Type B pancreatic cell (in vitro differentiated cells): Measurements from ENCODE around the gene IKZF3. TPM values are rescaled to one million over a fixed set of nuclear protein-coding genes. Genes with fewer than 3 reads are reported as not detected.

Experiments
- DNase-seq: peaks from one replicate; pipeline ENCODE4 v3.0.0; 2021; ENCODE audit warnings: mixed read lengths; ENCODE audit not compliant: unreplicated experiment; ENCODE audit errors: extremely low spot score
- H3K27ac Mint-ChIP-seq: 2 replicates; pipeline ENCODE4 v1.8.0; 2021; ENCODE audit warnings: mild to moderate bottlenecking, mixed read lengths
- H3K27me3 Mint-ChIP-seq: 2 replicates; pipeline ENCODE4 v1.8.0; 2021; ENCODE audit warnings: mixed read lengths
- H3K36me3 Mint-ChIP-seq: 2 replicates; pipeline ENCODE4 v1.8.0; 2021; ENCODE audit warnings: mixed read lengths
- H3K4me1 Mint-ChIP-seq: one replicate; pipeline ENCODE4 v1.8.0; 2021; ENCODE audit warnings: mixed read lengths; ENCODE audit not compliant: unreplicated experiment
- H3K4me3 Mint-ChIP-seq: 2 replicates; pipeline ENCODE4 v1.8.0; 2021; ENCODE audit warnings: mild to moderate bottlenecking, mixed read lengths
- H3K9me3 Mint-ChIP-seq: 2 replicates; pipeline ENCODE4 v1.8.0; 2021; ENCODE audit warnings: mixed read lengths
- CTCF ChIP-seq: fragments of 200-600 bp; sonication (generic); conservative IDR thresholded peaks from 2 replicates; pipeline ENCODE4 v1.5.0; 2021; ENCODE audit warnings: antibody characterized with exemption, mild to moderate bottlenecking
- total RNA-seq: library from RNA; stranded (reverse); gene quantifications from 2 replicates; pipeline ENCODE4 v1.2.1, GENCODE V29; 2021; ENCODE audit warnings: low replicate concordance

IKZF3 gene
- total RNA-seq, 1 donor from 2014 or later = 0.19 TPM

DNA sequence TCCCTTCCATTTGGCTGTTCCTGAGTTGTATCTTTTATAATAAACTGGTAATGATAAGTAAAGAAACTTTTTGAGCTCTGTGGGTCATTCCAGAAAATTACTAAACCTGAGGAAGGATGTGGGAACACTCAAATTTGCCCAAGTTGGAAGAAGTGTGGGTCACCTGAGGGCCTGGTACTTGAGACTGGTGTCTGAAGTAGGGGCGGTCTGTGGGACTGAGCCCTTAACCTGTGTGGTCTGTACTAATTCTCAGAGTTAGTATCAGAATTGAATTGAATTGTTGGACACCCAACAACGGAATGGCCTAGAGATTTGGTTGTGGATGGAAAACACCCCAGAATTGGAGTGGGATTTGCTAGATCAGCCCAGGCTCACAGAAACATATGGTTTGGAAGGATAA, 43.1 kb downstream of the IKZF3 start:
- TF ChIP-seq CTCF = no peak
- Mint-ChIP-seq H3K36me3 (no peaks in the 10 kb centered on the region), H3K4me1 (no peaks in the 10 kb centered on the region), H3K4me3 (no peak overlapping the region), H3K27ac (no peak overlapping the region), H3K27me3 (peaks cover 3% of the 10 kb centered on the region), H3K9me3 (peaks cover 8% of the 10 kb centered on the region)
- DNase-seq = no peak

- Mint-ChIP-seq H3K27ac (no peak overlapping the region), H3K9me3 (peaks cover 8% of the 10 kb centered on the region), H3K36me3 (no peaks in the 10 kb centered on the region), H3K4me1 (no peaks in the 10 kb centered on the region), H3K27me3 (peaks cover 3% of the 10 kb centered on the region), H3K4me3 (no peak overlapping the region)
- no peak for DNase-seq
- no peak for TF ChIP-seq CTCF
Measured at GRCh38 chr17:39820541-39820940, 43.6 kb downstream of the IKZF3 start.

GRCh38 chr17:39818358-39819000, 45.6 kb downstream of the IKZF3 start:
- Mint-ChIP-seq H3K36me3 (no peaks in the 10 kb centered on the region), H3K4me1 (no peaks in the 10 kb centered on the region), H3K27me3 (no peaks in the 10 kb centered on the region)

DNA sequence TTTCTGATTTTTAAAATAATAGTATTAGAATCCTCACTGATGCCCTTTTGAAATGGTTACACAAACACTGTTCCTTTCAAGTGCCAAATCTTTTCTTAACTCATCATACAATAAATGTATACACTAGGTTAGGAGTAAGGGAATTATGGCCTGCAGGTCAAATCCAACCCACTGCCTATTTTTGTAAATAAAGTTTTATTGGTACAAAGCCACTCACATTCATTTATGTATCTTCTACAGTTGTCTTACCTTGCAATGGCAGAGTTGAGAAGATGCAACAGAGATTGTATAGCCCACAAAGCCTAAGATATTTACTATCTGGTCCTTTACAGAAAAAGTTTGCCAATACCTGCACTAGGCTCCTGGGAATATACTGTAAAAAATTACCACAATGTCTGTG, 47.8 kb downstream of the IKZF3 start:
- no peaks in the 10 kb centered on the region for H3K27me3 Mint-ChIP-seq
- H3K4me3 Mint-ChIP-seq = no peak overlapping the region
- no peak for TF ChIP-seq CTCF
- DNase-seq = no peak
- H3K36me3 Mint-ChIP-seq = no peaks in the 10 kb centered on the region
- no peaks in the 10 kb centered on the region for H3K9me3 Mint-ChIP-seq
- H3K27ac Mint-ChIP-seq = no peak overlapping the region
- peaks cover 4% of the 10 kb centered on the region for H3K4me1 Mint-ChIP-seq

More at GRCh38 chr17:39818358-39819000, 45.6 kb downstream of the IKZF3 start:
- no peak overlapping the region for H3K27ac Mint-ChIP-seq
- H3K4me3 Mint-ChIP-seq = no peak overlapping the region
- TF ChIP-seq CTCF = no peak
- DNase-seq = no peak
- peaks cover 4% of the 10 kb centered on the region for H3K9me3 Mint-ChIP-seq

DNA sequence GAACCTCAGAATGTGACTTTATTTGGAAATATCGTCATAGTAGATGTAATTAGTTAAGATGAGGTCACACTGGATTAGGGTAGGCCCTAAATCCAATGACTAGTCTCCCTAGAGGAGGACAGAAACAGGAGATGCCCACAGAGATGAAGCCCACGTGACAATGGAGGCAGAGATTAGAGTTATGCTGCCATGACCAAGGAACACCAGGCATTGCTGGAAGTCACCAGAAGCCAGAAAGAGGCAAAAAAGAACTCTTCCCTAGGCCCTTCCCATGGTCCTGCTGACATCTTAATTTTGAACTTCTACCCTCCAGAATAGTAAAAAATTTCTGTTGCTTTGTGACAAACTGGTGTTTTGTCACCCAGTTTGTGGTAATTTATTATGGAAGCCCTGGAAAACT, 49.6 kb downstream of the IKZF3 start:
- Mint-ChIP-seq H3K27me3 (no peaks in the 10 kb centered on the region), H3K4me3 (no peak overlapping the region), H3K4me1 (peaks cover 4% of the 10 kb centered on the region), H3K9me3 (no peaks in the 10 kb centered on the region), H3K27ac (no peak overlapping the region), H3K36me3 (no peaks in the 10 kb centered on the region)
- no peak for TF ChIP-seq CTCF
- DNase-seq = no peak
